MM.1S (cell line): ENCODE measurements around the gene HCN2.
A peak's percentile ranks its signal among the peaks of the same experiment; 100 is the strongest.

ENCODE experiments used
- DNase-seq: peaks from one replicate; pipeline ENCODE4 v3.0.0-alpha.2; 2015
- H2AFZ ChIP-seq: fragments of 300-600 bp; sonication (generic); 2 replicates; pipeline ENCODE4 v1.6.0; 2016; ENCODE audit warnings: antibody characterized with exemption, low read length
- H3F3A ChIP-seq: fragments of 300-600 bp; sonication (generic); 2 replicates; pipeline ENCODE4 v1.6.1; 2016; ENCODE audit warnings: mild to moderate bottlenecking, antibody characterized with exemption, low read length, moderate library complexity, mixed read lengths; ENCODE audit not compliant: insufficient read depth
- H3K27ac ChIP-seq: fragments of 300-600 bp; sonication (generic); 2 replicates; pipeline ENCODE4 v1.5.1; 2016; ENCODE audit warnings: mild to moderate bottlenecking, low read length
- H3K27me3 ChIP-seq: fragments of 300-600 bp; sonication (generic); replicated peaks from 2 replicates; pipeline ENCODE4 v1.6.0; 2016; ENCODE audit warnings: low read length; ENCODE audit not compliant: insufficient read depth
- H3K36me3 ChIP-seq: fragments of 300-600 bp; sonication (generic); replicated peaks from 2 replicates; pipeline ENCODE4 v1.6.1; 2016; ENCODE audit warnings: mild to moderate bottlenecking, low read length, mixed read lengths; ENCODE audit not compliant: insufficient read depth
- H3K4me1 ChIP-seq: fragments of 300-600 bp; sonication (generic); 2 replicates; pipeline ENCODE4 v1.6.1; 2016; ENCODE audit warnings: low read length, mixed read lengths
- H3K4me2 ChIP-seq: fragments of 300-600 bp; sonication (generic); 2 replicates; pipeline ENCODE4 v1.6.0; 2016; ENCODE audit warnings: low read depth, low read length
- H3K4me3 ChIP-seq: fragments of 300-600 bp; sonication (generic); 2 replicates; pipeline ENCODE4 v1.5.1; 2016; ENCODE audit warnings: low read length, mixed read lengths
- H3K79me2 ChIP-seq: fragments of 300-600 bp; sonication (generic); 2 replicates; pipeline ENCODE4 v1.6.1; 2016; ENCODE audit warnings: mixed run types, low read length, mixed read lengths
- H3K9ac ChIP-seq: fragments of 300-600 bp; sonication (generic); 2 replicates; pipeline ENCODE4 v1.6.1; 2016; ENCODE audit warnings: low read length, mixed read lengths
- H3K9me2 ChIP-seq: fragments of 300-600 bp; sonication (generic); replicated peaks from 2 replicates; pipeline ENCODE4 v1.6.1; 2016; ENCODE audit warnings: mild to moderate bottlenecking, low read length, mixed read lengths; ENCODE audit not compliant: insufficient read depth
- H3K9me3 ChIP-seq: fragments of 300-600 bp; sonication (generic); replicated peaks from 2 replicates; pipeline ENCODE4 v1.6.1; 2016; ENCODE audit warnings: mild to moderate bottlenecking, low read length, mixed read lengths; ENCODE audit not compliant: insufficient read depth
- H4K20me1 ChIP-seq: fragments of 300-600 bp; sonication (generic); 2 replicates; pipeline ENCODE4 v1.6.1; 2016; ENCODE audit warnings: mild to moderate bottlenecking, low read length, moderate library complexity, mixed read lengths; ENCODE audit not compliant: insufficient read depth
- CTCF ChIP-seq: fragments of 300-600 bp; sonication (generic); IDR thresholded peaks from 2 replicates; pipeline ENCODE4 v1.5.1; 2016; ENCODE audit warnings: antibody characterized with exemption, low read length, mixed read lengths
- EZH2 ChIP-seq: fragments of 300-600 bp; sonication (generic); optimal IDR thresholded peaks from 2 replicates; pipeline ENCODE3; 2017; ENCODE audit warnings: low read depth, mild to moderate bottlenecking, antibody characterized with exemption, low read length, mixed read lengths
- EZH2phosphoT487 ChIP-seq: fragments of 300-600 bp; sonication (generic); IDR thresholded peaks from 2 replicates; pipeline ENCODE4 v1.6.1; 2018; ENCODE audit warnings: antibody characterized with exemption, low read length

Gene HCN2

DNA sequence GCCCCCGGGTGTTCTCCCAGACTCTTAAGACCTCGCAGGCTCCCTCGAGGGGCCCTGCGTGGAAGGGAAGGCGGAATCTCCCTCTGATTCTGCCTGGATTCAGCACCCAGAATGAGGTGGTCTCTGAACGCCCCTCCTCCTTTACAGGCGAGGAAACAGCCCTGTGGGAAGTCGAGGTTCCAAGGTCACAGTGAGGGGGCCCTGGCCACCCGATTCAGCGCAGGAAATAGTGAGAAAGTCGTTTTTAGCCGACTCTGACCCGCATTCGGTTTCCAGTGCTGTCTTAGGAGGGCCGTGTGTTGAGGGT is 16.2 kb upstream of the HCN2 start:
- Histone ChIP-seq H3K4me3 (peak overlapping the region; percentile 95), H3K4me1 (peaks cover 8% of the 10 kb centered on the region; the same call in 1 of the 2 replicates), H3K4me2 (peak overlapping the region; percentile 98), H3K27ac (no peak overlapping the region), H3F3A (peaks cover 14% of the 10 kb centered on the region), H3K9me2 (no peaks in the 10 kb centered on the region), H3K9ac (peak overlapping the region; percentile 99), H3K36me3 (peaks cover 4% of the 10 kb centered on the region; the same call in 1 of the 2 replicates), H4K20me1 (peaks cover 20% of the 10 kb centered on the region), H2AFZ (0 out of 2 replicates have a peak overlapping the region, but pooled peaks have one; percentile 84), H3K79me2 (peaks cover 60% of the 10 kb centered on the region), H3K9me3 (no peaks in the 10 kb centered on the region), H3K27me3 (no peaks in the 10 kb centered on the region)
- no peak for DNase-seq
- TF ChIP-seq EZH2phosphoT487 (no peak), EZH2 (no peak), CTCF (no peak)

- peaks cover 8% of the 10 kb centered on the region; the same call in 1 of the 2 replicates for H3K4me1 ChIP-seq
- H3K4me3 ChIP-seq = no peak overlapping the region
- H2AFZ ChIP-seq = no peak overlapping the region
- H4K20me1 ChIP-seq = peaks cover 27% of the 10 kb centered on the region
- H3K9ac ChIP-seq = no peak overlapping the region
- no peaks in the 10 kb centered on the region for H3K27me3 ChIP-seq
- TF ChIP-seq EZH2 = no peak
- TF ChIP-seq CTCF = no peak
- TF ChIP-seq EZH2phosphoT487 = no peak
- no peaks in the 10 kb centered on the region for H3K9me3 ChIP-seq
- no peaks in the 10 kb centered on the region for H3K9me2 ChIP-seq
- peaks cover 14% of the 10 kb centered on the region for H3F3A ChIP-seq
- H3K36me3 ChIP-seq = peaks cover 4% of the 10 kb centered on the region; the same call in 1 of the 2 replicates
- H3K27ac ChIP-seq = no peak overlapping the region
- H3K4me2 ChIP-seq = peak overlapping the region; percentile 14; the same call in 1 of the 2 replicates
- peaks cover 74% of the 10 kb centered on the region for H3K79me2 ChIP-seq
- DNase-seq = no peak
Measured at GRCh38 chr19:574658-575526, 14.8 kb upstream of the HCN2 start.

GRCh38 chr19:575527-576506 is 13.9 kb upstream of the HCN2 start:
- H3F3A ChIP-seq = peaks cover 13% of the 10 kb centered on the region
- H3K27me3 ChIP-seq = no peaks in the 10 kb centered on the region
- no peaks in the 10 kb centered on the region for H3K9me2 ChIP-seq
- H3K79me2 ChIP-seq = peaks cover 81% of the 10 kb centered on the region
- no peak overlapping the region for H2AFZ ChIP-seq
- no peak for DNase-seq
- no peak for TF ChIP-seq EZH2
- no peak for TF ChIP-seq EZH2phosphoT487
- no peak for TF ChIP-seq CTCF
- peaks cover 8% of the 10 kb centered on the region; the same call in 1 of the 2 replicates for H3K4me1 ChIP-seq
- H4K20me1 ChIP-seq = peaks cover 27% of the 10 kb centered on the region
- H3K9ac ChIP-seq = no peak overlapping the region
- H3K36me3 ChIP-seq = peaks cover 4% of the 10 kb centered on the region; the same call in 1 of the 2 replicates
- no peak overlapping the region for H3K4me3 ChIP-seq
- no peak overlapping the region for H3K27ac ChIP-seq
- H3K4me2 ChIP-seq = no peak overlapping the region
- H3K9me3 ChIP-seq = no peaks in the 10 kb centered on the region
